Spleen (tissue), 13 donors: Measurements from ENCODE around the gene ZNF300. TPM values are rescaled to one million over a fixed set of nuclear protein-coding genes. Genes with fewer than 3 reads are reported as not detected.
A peak's percentile ranks its signal among the peaks of the same experiment; 100 is the strongest.

Experiments
- DNase-seq: peaks from one replicate; pipeline ENCODE4 v3.0.0-alpha.2; 2020
- H3K27ac ChIP-seq, 8 donors: fragments of 200-600 bp; sonication (generic) in 7 of 8; 1 replicate in 4 of 8; 2 replicates in 4 of 8; pipeline versions ENCODE4 v1.5.0 to v1.8.0; 2016 to 2021; ENCODE audit warnings: inconsistent platforms in 4 of 8, mild to moderate bottlenecking in 4 of 8, moderate library complexity in 1 of 8
- H3K27me3 ChIP-seq, 7 donors: fragments of 200-600 bp; sonication (generic) in 6 of 7; replicated peaks in 1 of 7; 1 replicate in 4 of 7; 2 replicates in 3 of 7; pipeline versions ENCODE4 v1.5.0 to v1.8.0; 2016 to 2021; ENCODE audit warnings: inconsistent platforms in 3 of 7, mild to moderate bottlenecking in 1 of 7
- H3K36me3 ChIP-seq, 6 donors: fragments of 200-600 bp; sonication (generic) in 5 of 6; 1 replicate in 4 of 6; 2 replicates in 2 of 6; pipeline versions ENCODE4 v1.5.0 to v1.8.0; 2016 to 2021; ENCODE audit warnings: inconsistent platforms in 2 of 6
- H3K4me1 ChIP-seq, 6 donors: fragments of 200-600 bp; sonication (generic) in 5 of 6; 1 replicate in 3 of 6; 2 replicates in 3 of 6; pipeline versions ENCODE4 v1.5.0 to v1.8.0; 2016 to 2021; ENCODE audit warnings: inconsistent platforms in 3 of 6
- H3K4me3 ChIP-seq, 8 donors: fragments of 200-600 bp; sonication (generic) in 7 of 8; 1 replicate in 4 of 8; 2 replicates in 4 of 8; pipeline versions ENCODE4 v1.5.0 to v1.8.0; 2016 to 2021; ENCODE audit warnings: inconsistent platforms in 4 of 8, mild to moderate bottlenecking in 4 of 8, moderate library complexity in 2 of 8
- H3K9me3 ChIP-seq, 8 donors: fragments of 200-600 bp; sonication (generic) in 7 of 8; 1 replicate in 4 of 8; 2 replicates in 4 of 8; pipeline versions ENCODE4 v1.5.0 to v1.8.0; 2016 to 2021; ENCODE audit warnings: inconsistent platforms in 4 of 8
- CTCF ChIP-seq, 11 experiments: fragments of 200-600 bp in 7 of 11; fragments of 450-650 bp in 4 of 11; sonication (generic) in 4 of 11; IDR thresholded peaks in 8 of 11; conservative IDR thresholded peaks in 3 of 11; 1 replicate in 7 of 11; 2 replicates in 4 of 11; pipeline versions ENCODE4 v1.4.0 to v1.8.0; 2016 to 2021; ENCODE audit warnings: antibody characterized with exemption in 11 of 11, inconsistent platforms in 4 of 11, mild to moderate bottlenecking in 1 of 11
- POLR2A ChIP-seq, 3 donors: fragments of 450-650 bp; IDR thresholded peaks; one replicate each; pipeline ENCODE4 v1.5.1; 2017; ENCODE audit warnings: antibody characterized with exemption in 3 of 3, mild to moderate bottlenecking in 1 of 3
- POLR2AphosphoS5 ChIP-seq, 3 donors: sonication (generic); formaldehyde crosslinking; IDR thresholded peaks; one replicate each; pipeline ENCODE4 v1.5.1; 2017; ENCODE audit warnings: antibody characterized with exemption in 3 of 3
- WGBS, 5 donors: extraction: QIAGEN DNeasy Blood & Tissue Kit in 3 of 5; methylation state at CpG; one replicate each; pipeline versions ENCODE4 v1.1.5 to v1.1.7; 2013 to 2018; 5-methylcytosine and 5-hydroxymethylcytosine counted together
- intact Hi-C: fragments of 100-400 bp; cut with DNase I; formaldehyde crosslinking; loops from one replicate; pipeline ENCODE4 v1.15.0; 2023; ENCODE audit warnings: low total_unique reads
- long read RNA-seq, 2 donors: transcript quantifications; one replicate each; lab custom pipeline, GENCODE V29; 2026
- polyA plus RNA-seq, 3 donors: library from polyadenylated mRNA; stranded (reverse); fragments of 200-250 nt; gene quantifications; one replicate each; pipeline ENCODE4 v1.2.1, GENCODE V29; 2013
- total RNA-seq, 7 donors: library from RNA; depleted of rRNA in 3 of 7; stranded (reverse); fragments of >200 nt in 3 of 7; fragmentation: NEBNext Ultra II Directional in 4 of 7; extraction: Animal tissue kit (Norgen Biotek cat#: 25700) in 4 of 7; gene quantifications; one replicate each; pipeline versions ENCODE4 v1.1.0 to v1.2.1, GENCODE V29; 2016 to 2021
- donor health status: healthy with polysubstance abuse.
- donor health status: DM: no; HTN: no; CAD: no; lungs with moderate emphysema.
- donor health status: DM: no; HTN: no; CAD: no.
- donor health status: Bipolar disorder and iron deficiency.
- donor health status: healthy.
- donor health status: DM: no; HTN: no; CAD: no.
- donor health status: DM: yes; HTN: yes; CAD: no.

ZNF300 gene
- 1 to 10 TPM; 3.1 to 6.3 (median 4.6) TPM for total RNA-seq
- polyA plus RNA-seq = 1 to 10 TPM; 3.7 to 7.2 (median 3.7) TPM
- long read RNA-seq, donor 1, full-length matches to known transcripts = 1 of 1 reads
- long read RNA-seq, donor 1, partial matches to known transcripts = 0 of 1 reads
- long read RNA-seq, donor 1, other reads (novel, unspliced or antisense) = 0 of 1 reads
- long read RNA-seq, donor 2, full-length matches to known transcripts = 1 of 1 reads
- long read RNA-seq, donor 2, partial matches to known transcripts = 0 of 1 reads
- long read RNA-seq, donor 2, other reads (novel, unspliced or antisense) = 0 of 1 reads

- Histone ChIP-seq H3K9me3 (peaks cover 3 to 100% (median 98%) of the 10 kb centered on the region in 8 donors), H3K4me3 (peak within 1 kb of the TSS in 7 of 8 donors; percentile 26 to 71 (median 37)), H3K27me3 (peaks cover 0 to 5% (median 0%) of the 10 kb centered on the region in 7 donors), H3K4me1 (peaks cover 0 to 3% (median 0%) of the 10 kb centered on the region in 6 donors), H3K36me3 (peaks cover 0 to 41% (median 4%) of the 10 kb centered on the region in 6 donors), H3K27ac (peak within 1 kb of the TSS; percentile 58 to 82 (median 65))
- WGBS, 5 donors = 16 to 27% (median 21%) methylated on average over 36 of the region's 36 CpGs
- TF ChIP-seq POLR2AphosphoS5 (IDR thresholded peaks at IDR 0.05) (peak; percentile 61 to 73 (median 65)), CTCF (IDR thresholded peaks at IDR 0.05 in 8 of 11, conservative IDR thresholded peaks at IDR 0.05 in 3 of 11) (no peak)
- DNase-seq = peak; percentile 89
- intact Hi-C loops = no loop called here
Measured at GRCh38 chr5:150904479-150905311, at the start of gene ZNF300. Gene ZNF300, minus strand, starts transcription at chr5:150904980. Its CDS starts 1,825 bp downstream, at chr5:150903155.

- intact Hi-C loops = no loop called here
- Histone ChIP-seq H3K4me1 (no peaks in the 10 kb centered on the region), H3K4me3 (no peak overlapping the region), H3K27me3 (peaks cover 0 to 18% (median 0%) of the 10 kb centered on the region in 7 donors), H3K36me3 (no peaks in the 10 kb centered on the region), H3K27ac (no peak overlapping the region), H3K9me3 (peaks cover 12 to 100% (median 99%) of the 10 kb centered on the region in 8 donors)
- 49 to 91% (median 61%) methylated on average over 2 of the region's 2 CpGs for WGBS, 5 donors
- TF ChIP-seq CTCF (IDR thresholded peaks at IDR 0.05 in 8 of 11, conservative IDR thresholded peaks at IDR 0.05 in 3 of 11) (no peak), POLR2AphosphoS5 (IDR thresholded peaks at IDR 0.05) (no peak), POLR2A (IDR thresholded peaks at IDR 0.05) (no peak)
- DNase-seq = no peak
Measured at GRCh38 chr5:150948539-150948938, 43.8 kb upstream of the ZNF300 start.

- peaks cover 0 to 13% (median 11%) of the 10 kb centered on the region in 6 donors for H3K36me3 ChIP-seq
- no peaks in the 10 kb centered on the region for H3K4me1 ChIP-seq
- peaks cover 0 to 18% (median 0%) of the 10 kb centered on the region in 7 donors for H3K27me3 ChIP-seq
- TF ChIP-seq CTCF (IDR thresholded peaks at IDR 0.05 in 8 of 11, conservative IDR thresholded peaks at IDR 0.05 in 3 of 11) (no peak), POLR2A (IDR thresholded peaks at IDR 0.05) (no peak), POLR2AphosphoS5 (IDR thresholded peaks at IDR 0.05) (peak in 2 of 3 donors; percentile 22 to 69)
- peak; percentile 76 for DNase-seq
- H3K27ac ChIP-seq = peak overlapping the region; percentile 20 to 74 (median 68)
- peak overlapping the region in 7 of 8 donors; percentile 20 to 58 (median 25) for H3K4me3 ChIP-seq
- intact Hi-C loops = no loop called here
- H3K9me3 ChIP-seq = peaks cover 16 to 100% (median 99%) of the 10 kb centered on the region in 8 donors
- WGBS, 5 donors = 23 to 34% (median 24%) methylated on average over 26 to 34 of the region's 34 CpGs
Measured at GRCh38 chr5:150946351-150946905, 41.6 kb upstream of the ZNF300 start.
